ENCODE measurements around the gene SRPK3. TPM values are rescaled to one million over a fixed set of nuclear protein-coding genes. Genes with fewer than 3 reads are reported as not detected.

SRPK3 gene
- total RNA-seq, 2 experiments from 2014 or later = 0.09 TPM; not detected in 1

DNA sequence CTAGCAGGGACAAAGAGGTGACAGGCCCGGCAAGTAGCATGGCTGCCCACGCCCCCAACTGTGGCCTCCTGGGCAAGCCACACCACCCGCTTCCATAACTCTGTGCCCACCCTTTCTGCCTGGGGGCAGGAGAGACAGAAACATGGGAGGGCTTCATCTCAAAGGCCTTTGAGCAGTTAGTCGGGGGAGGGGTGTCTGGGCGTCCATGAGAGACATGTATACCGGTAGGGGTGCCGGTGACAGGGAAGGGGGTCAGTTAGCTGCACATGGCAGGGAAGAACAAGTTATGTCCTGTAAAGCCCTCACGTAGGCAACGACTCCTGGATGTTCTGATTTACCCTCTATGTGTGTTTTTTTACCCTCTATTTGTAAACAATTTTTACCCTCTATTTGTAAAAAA, 40.2 kb downstream of the SRPK3 start:
- intact Hi-C loops (cut with micrococcal nuclease) = no loop called here
- ChIA-PET POLR2A (no interaction called here), CTCF (no interaction called here)
- Mint-ChIP-seq H3K9me3 (no peaks in the 10 kb centered on the region), H3K4me3 (no peak overlapping the region), H3K27me3 (peaks cover 4% of the 10 kb centered on the region), H3K4me1 (ENCODE audit: low read depth) (peaks cover 32% of the 10 kb centered on the region), H3K36me3 (ENCODE audit: low read depth) (no peaks in the 10 kb centered on the region), H3K27ac (no peak overlapping the region)
- TF ChIP-seq, protein P1, sequence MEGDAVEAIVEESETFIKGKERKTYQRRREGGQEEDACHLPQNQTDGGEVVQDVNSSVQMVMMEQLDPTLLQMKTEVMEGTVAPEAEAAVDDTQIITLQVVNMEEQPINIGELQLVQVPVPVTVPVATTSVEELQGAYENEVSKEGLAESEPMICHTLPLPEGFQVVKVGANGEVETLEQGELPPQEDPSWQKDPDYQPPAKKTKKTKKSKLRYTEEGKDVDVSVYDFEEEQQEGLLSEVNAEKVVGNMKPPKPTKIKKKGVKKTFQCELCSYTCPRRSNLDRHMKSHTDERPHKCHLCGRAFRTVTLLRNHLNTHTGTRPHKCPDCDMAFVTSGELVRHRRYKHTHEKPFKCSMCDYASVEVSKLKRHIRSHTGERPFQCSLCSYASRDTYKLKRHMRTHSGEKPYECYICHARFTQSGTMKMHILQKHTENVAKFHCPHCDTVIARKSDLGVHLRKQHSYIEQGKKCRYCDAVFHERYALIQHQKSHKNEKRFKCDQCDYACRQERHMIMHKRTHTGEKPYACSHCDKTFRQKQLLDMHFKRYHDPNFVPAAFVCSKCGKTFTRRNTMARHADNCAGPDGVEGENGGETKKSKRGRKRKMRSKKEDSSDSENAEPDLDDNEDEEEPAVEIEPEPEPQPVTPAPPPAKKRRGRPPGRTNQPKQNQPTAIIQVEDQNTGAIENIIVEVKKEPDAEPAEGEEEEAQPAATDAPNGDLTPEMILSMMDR (IDR thresholded peaks at IDR 0.05) = no peak
- DNase-seq (no peak), ATAC-seq (no peak)

DNA sequence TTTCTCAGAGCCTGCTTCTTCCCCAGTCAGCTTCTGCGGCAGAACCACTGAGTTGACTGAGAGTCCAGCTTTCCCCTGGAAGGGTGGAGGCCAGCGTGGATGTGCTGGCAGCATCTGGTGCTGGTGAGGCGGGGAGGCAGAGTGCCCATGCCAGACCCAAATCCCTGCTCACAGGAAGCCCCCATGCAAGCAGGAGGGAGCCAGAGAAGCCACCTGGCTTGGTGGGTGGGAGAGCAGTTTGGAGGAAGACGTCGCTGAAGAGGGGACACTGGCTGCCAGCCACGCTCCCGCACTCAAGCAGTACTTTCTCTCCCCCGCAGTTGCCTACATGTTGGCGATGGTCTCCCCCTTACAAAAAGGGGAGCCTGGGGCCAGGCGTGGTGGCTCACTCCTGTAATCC, 43.5 kb downstream of the SRPK3 start:
- TF ChIP-seq, protein P1 (IDR thresholded peaks at IDR 0.05) = no peak
- ChIA-PET POLR2A (no interaction called here), CTCF (no interaction called here)
- Mint-ChIP-seq H3K4me3 (no peak overlapping the region), H3K9me3 (no peaks in the 10 kb centered on the region), H3K36me3 (ENCODE audit: low read depth) (no peaks in the 10 kb centered on the region), H3K27me3 (peaks cover 3% of the 10 kb centered on the region), H3K4me1 (ENCODE audit: low read depth) (peaks cover 29% of the 10 kb centered on the region), H3K27ac (no peak overlapping the region)
- DNase-seq (no peak), ATAC-seq (no peak)
- intact Hi-C loops (cut with micrococcal nuclease) = no loop called here

DNA sequence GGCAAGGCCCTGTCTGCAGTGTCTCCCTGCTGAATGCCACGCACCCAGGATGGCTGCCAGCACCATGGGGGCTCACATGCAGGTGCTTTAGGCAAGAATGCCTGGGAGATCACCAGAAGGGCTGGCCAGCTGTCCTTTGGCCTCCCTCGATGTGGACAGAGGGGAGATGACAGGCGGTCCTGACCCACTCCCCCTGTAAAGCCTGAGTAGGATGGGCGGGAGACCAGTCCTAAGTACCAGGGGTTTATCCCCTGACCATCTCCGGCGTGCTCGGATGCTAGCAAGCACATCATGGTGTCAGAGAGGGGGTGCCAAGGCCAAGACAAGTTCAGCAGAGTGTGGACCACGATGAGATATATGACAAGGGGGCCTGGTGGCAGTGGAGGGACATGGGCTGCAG, 44.2 kb downstream of the SRPK3 start:
- H3K27ac Mint-ChIP-seq = no peak overlapping the region
- intact Hi-C loops (cut with micrococcal nuclease) = no loop called here

DNA sequence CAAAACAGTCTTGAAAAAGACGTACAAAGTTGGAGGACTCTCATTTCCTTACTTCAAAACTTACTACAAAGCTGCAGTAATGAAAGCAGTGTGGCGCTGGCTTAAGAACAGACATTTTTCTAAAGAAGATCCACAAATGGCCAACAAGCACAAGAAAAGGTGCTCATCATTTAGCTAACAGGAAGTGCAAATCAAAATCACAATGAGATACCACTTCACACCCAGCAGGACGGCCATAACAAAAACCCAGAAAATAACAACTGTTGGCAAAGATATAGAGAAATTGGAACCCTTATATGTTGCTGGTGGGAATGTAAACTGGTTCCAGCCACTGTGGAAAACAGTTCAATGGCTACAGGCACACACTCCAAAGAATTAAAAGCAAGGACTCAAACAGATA, 46.2 kb downstream of the SRPK3 start:
- no peak overlapping the region for H3K27ac Mint-ChIP-seq
- H3K4me3 Mint-ChIP-seq = no peak overlapping the region
- ChIA-PET CTCF (no interaction called here), POLR2A (no interaction called here)
- no peaks in the 10 kb centered on the region for H3K36me3 Mint-ChIP-seq (ENCODE audit: low read depth)
- H3K4me1 Mint-ChIP-seq (ENCODE audit: low read depth) = peaks cover 14% of the 10 kb centered on the region
- DNase-seq = no peak
- peaks cover 3% of the 10 kb centered on the region for H3K27me3 Mint-ChIP-seq
- intact Hi-C loops (cut with micrococcal nuclease) = no loop called here
- TF ChIP-seq, protein P1 (IDR thresholded peaks at IDR 0.05) = no peak
- no peaks in the 10 kb centered on the region for H3K9me3 Mint-ChIP-seq
- ATAC-seq = no peak

More for the DNA sequence above, 44.2 kb downstream of the SRPK3 start:
- Mint-ChIP-seq H3K4me3 (no peak overlapping the region), H3K36me3 (ENCODE audit: low read depth) (no peaks in the 10 kb centered on the region), H3K27me3 (peaks cover 3% of the 10 kb centered on the region), H3K4me1 (ENCODE audit: low read depth) (peaks cover 25% of the 10 kb centered on the region), H3K9me3 (no peaks in the 10 kb centered on the region)
- ChIA-PET CTCF (no interaction called here), POLR2A (no interaction called here)
- DNase-seq = no peak
- ATAC-seq = no peak
- TF ChIP-seq, protein P1 (IDR thresholded peaks at IDR 0.05) = no peak

DNA sequence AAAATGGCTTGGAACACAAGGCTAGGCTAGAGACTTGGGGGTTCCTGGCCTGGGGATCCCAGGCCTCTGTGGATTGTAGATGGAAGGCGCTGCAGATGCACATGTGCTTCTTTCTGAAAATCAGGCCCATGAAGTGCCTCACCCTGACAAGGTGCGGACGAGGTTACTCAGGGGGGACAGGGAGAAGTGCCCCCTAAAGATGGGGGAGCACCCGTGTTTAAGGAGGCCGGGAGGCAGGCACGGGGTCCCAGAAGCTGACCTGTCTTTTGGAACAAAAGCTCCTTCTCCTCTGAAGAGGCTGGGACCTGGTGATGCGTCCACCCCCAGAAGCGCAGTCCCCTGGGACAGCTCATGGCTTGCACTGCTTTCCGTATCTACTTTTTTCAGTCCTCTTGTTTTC, 47.1 kb downstream of the SRPK3 start:
- peaks cover 5% of the 10 kb centered on the region for H3K27me3 Mint-ChIP-seq
- ATAC-seq (no peak), DNase-seq (no peak)
- H3K36me3 Mint-ChIP-seq (ENCODE audit: low read depth) = no peaks in the 10 kb centered on the region
- H3K27ac Mint-ChIP-seq = no peak overlapping the region
- CTCF ChIA-PET = no interaction called here
- H3K9me3 Mint-ChIP-seq = no peaks in the 10 kb centered on the region
- POLR2A ChIA-PET = interaction anchor here (0.8 kb wide), 1 partner anchor 9 kb away, joined by 3 read pairs; no protein-coding TSS in a partner anchor
- intact Hi-C loops (cut with micrococcal nuclease) = no loop called here
- H3K4me1 Mint-ChIP-seq (ENCODE audit: low read depth) = peaks cover 6% of the 10 kb centered on the region
- TF ChIP-seq, protein P1 (IDR thresholded peaks at IDR 0.05) = no peak
- no peak overlapping the region for H3K4me3 Mint-ChIP-seq
